ENCODE data around the gene C5orf58. TPM values are rescaled to one million over a fixed set of nuclear protein-coding genes. Genes with fewer than 3 reads are reported as not detected.

Gene C5orf58
- total RNA-seq, 1 donor, result not detected

- DNase-seq (ENCODE audit: low read depth), result no peak
- no peak overlapping the region for H3K4me3 ChIP-seq (ENCODE audit: low read depth, low read length)
- TF ChIP-seq CTCF (IDR thresholded peaks at IDR 0.05; ENCODE audit: insufficient read depth, low read depth, low read length), result no peak
Observed at GRCh38 chr5:170268884-170269283, 36.1 kb downstream of the C5orf58 start.

GRCh38 chr5:170269579-170269978 lies 36.8 kb downstream of the C5orf58 start:
- no peak for DNase-seq (ENCODE audit: low read depth)
- TF ChIP-seq CTCF (IDR thresholded peaks at IDR 0.05; ENCODE audit: insufficient read depth, low read depth, low read length), result no peak
- no peak overlapping the region for H3K4me3 ChIP-seq (ENCODE audit: low read depth, low read length)

- no peak for TF ChIP-seq CTCF (IDR thresholded peaks at IDR 0.05; ENCODE audit: insufficient read depth, low read depth, low read length)
- H3K4me3 ChIP-seq (ENCODE audit: low read depth, low read length), result no peak overlapping the region
- DNase-seq (ENCODE audit: low read depth), result no peak
Observed at GRCh38 chr5:170270293-170271069, 37.7 kb downstream of the C5orf58 start.

- H3K4me3 ChIP-seq (ENCODE audit: low read depth, low read length), result no peak overlapping the region
- peak; percentile 36 for TF ChIP-seq CTCF (IDR thresholded peaks at IDR 0.05; ENCODE audit: insufficient read depth, low read depth, low read length)
- DNase-seq (ENCODE audit: low read depth), result peak; percentile 24
Observed at GRCh38 chr5:170273968-170274710, 41.4 kb downstream of the C5orf58 start.

- TF ChIP-seq CTCF (IDR thresholded peaks at IDR 0.05; ENCODE audit: insufficient read depth, low read depth, low read length), result no peak
- H3K4me3 ChIP-seq (ENCODE audit: low read depth, low read length), result no peak overlapping the region
- DNase-seq (ENCODE audit: low read depth), result no peak
Observed at GRCh38 chr5:170275376-170275994, 42.7 kb downstream of the C5orf58 start.

GRCh38 chr5:170276140-170276539 lies 43.4 kb downstream of the C5orf58 start:
- no peak for TF ChIP-seq CTCF (IDR thresholded peaks at IDR 0.05; ENCODE audit: insufficient read depth, low read depth, low read length)
- no peak for DNase-seq (ENCODE audit: low read depth)
- no peak overlapping the region for H3K4me3 ChIP-seq (ENCODE audit: low read depth, low read length)
